Memory B cell (primary cell): ENCODE results near the gene DKK3.
A peak's percentile ranks its signal among the peaks of the same experiment; 100 is the strongest.

Source experiments
- ATAC-seq: fragments of 150-1000 bp; cut with Tn5 transposase; 2 replicates; pipeline ENCODE4 v1.10.0; 2021; ENCODE audit warnings: low read depth, mild to moderate bottlenecking, moderate library complexity
- DNase-seq, 2 donors: peaks; one replicate each; pipeline ENCODE4 v3.0.0; 2022; ENCODE audit warnings: low spot score in 2 of 2
- H3K27ac Mint-ChIP-seq: one replicate; pipeline ENCODE4 v1.8.0; 2022; ENCODE audit warnings: mild to moderate bottlenecking, moderate library complexity, mixed read lengths
- H3K27me3 Mint-ChIP-seq: one replicate; pipeline ENCODE4 v1.8.0; 2022; ENCODE audit warnings: mixed read lengths
- H3K36me3 Mint-ChIP-seq: one replicate; pipeline ENCODE4 v1.8.0; 2022; ENCODE audit warnings: mild to moderate bottlenecking, mixed read lengths
- H3K4me1 Mint-ChIP-seq: one replicate; pipeline ENCODE4 v1.8.0; 2022; ENCODE audit warnings: mixed read lengths
- H3K4me3 Mint-ChIP-seq: one replicate; pipeline ENCODE4 v1.8.0; 2022; ENCODE audit warnings: mild to moderate bottlenecking, moderate library complexity, mixed read lengths
- H3K9me3 Mint-ChIP-seq: one replicate; pipeline ENCODE4 v1.8.0; 2022; ENCODE audit warnings: mixed read lengths

The DKK3 gene

GRCh38 chr11:12019866-12020416 lies 11.5 kb upstream of the DKK3 start:
- Mint-ChIP-seq H3K4me1 (no peaks in the 10 kb centered on the region), H3K27ac (no peak overlapping the region), H3K27me3 (peaks cover 19% of the 10 kb centered on the region), H3K9me3 (peaks cover 9% of the 10 kb centered on the region), H3K36me3 (peaks cover 2% of the 10 kb centered on the region), H3K4me3 (no peak overlapping the region)
- ATAC-seq (no peak), DNase-seq (no peak)

GRCh38 chr11:12019337-12019736 lies 10.9 kb upstream of the DKK3 start:
- Mint-ChIP-seq H3K4me3 (no peak overlapping the region), H3K9me3 (peaks cover 6% of the 10 kb centered on the region), H3K36me3 (no peaks in the 10 kb centered on the region), H3K27ac (no peak overlapping the region), H3K27me3 (peaks cover 20% of the 10 kb centered on the region), H3K4me1 (no peaks in the 10 kb centered on the region)
- ATAC-seq: no peak
- DNase-seq: no peak

- no peak for ATAC-seq
- Mint-ChIP-seq H3K36me3 (no peaks in the 10 kb centered on the region), H3K4me3 (no peak overlapping the region), H3K4me1 (no peaks in the 10 kb centered on the region), H3K27ac (no peak overlapping the region), H3K27me3 (peaks cover 20% of the 10 kb centered on the region), H3K9me3 (peaks cover 4% of the 10 kb centered on the region)
- no peak for DNase-seq
Observed at GRCh38 chr11:12017865-12018453, 9.5 kb upstream of the DKK3 start.

- Mint-ChIP-seq H3K4me3 (no peak overlapping the region), H3K36me3 (no peaks in the 10 kb centered on the region), H3K9me3 (no peaks in the 10 kb centered on the region), H3K4me1 (no peaks in the 10 kb centered on the region), H3K27ac (no peak overlapping the region), H3K27me3 (peaks cover 17% of the 10 kb centered on the region)
- ATAC-seq: no peak
- no peak for DNase-seq
Observed at GRCh38 chr11:12017243-12017678, 8.8 kb upstream of the DKK3 start.

GRCh38 chr11:12016246-12016645 lies 7.8 kb upstream of the DKK3 start:
- DNase-seq (no peak), ATAC-seq (no peak)
- H3K4me1 Mint-ChIP-seq: no peaks in the 10 kb centered on the region
- peaks cover 17% of the 10 kb centered on the region for H3K27me3 Mint-ChIP-seq
- no peaks in the 10 kb centered on the region for H3K9me3 Mint-ChIP-seq
- H3K36me3 Mint-ChIP-seq: no peaks in the 10 kb centered on the region
- H3K27ac Mint-ChIP-seq: no peak overlapping the region
- H3K4me3 Mint-ChIP-seq: no peak overlapping the region

GRCh38 chr11:12015486-12015885 lies 7.1 kb upstream of the DKK3 start:
- no peaks in the 10 kb centered on the region for H3K36me3 Mint-ChIP-seq
- H3K4me3 Mint-ChIP-seq: no peak overlapping the region

GRCh38 chr11:12013781-12014180 lies 5.4 kb upstream of the DKK3 start:
- H3K27me3 Mint-ChIP-seq: peaks cover 25% of the 10 kb centered on the region
- ATAC-seq: no peak
- H3K27ac Mint-ChIP-seq: no peak overlapping the region
- H3K36me3 Mint-ChIP-seq: no peaks in the 10 kb centered on the region
- no peak overlapping the region for H3K4me3 Mint-ChIP-seq
- no peak for DNase-seq
- no peaks in the 10 kb centered on the region for H3K4me1 Mint-ChIP-seq
- H3K9me3 Mint-ChIP-seq: peaks cover 2% of the 10 kb centered on the region

More at GRCh38 chr11:12015486-12015885, 7.1 kb upstream of the DKK3 start:
- DNase-seq: no peak
- no peak overlapping the region for H3K27ac Mint-ChIP-seq
- no peaks in the 10 kb centered on the region for H3K4me1 Mint-ChIP-seq
- H3K27me3 Mint-ChIP-seq: peaks cover 20% of the 10 kb centered on the region
- ATAC-seq: no peak
- peaks cover 2% of the 10 kb centered on the region for H3K9me3 Mint-ChIP-seq

GRCh38 chr11:12009617-12010321 lies 1.3 kb upstream of the DKK3 start:
- H3K36me3 Mint-ChIP-seq: no peaks in the 10 kb centered on the region
- H3K9me3 Mint-ChIP-seq: peaks cover 2% of the 10 kb centered on the region
- no peak overlapping the region for H3K27ac Mint-ChIP-seq
- H3K27me3 Mint-ChIP-seq: peaks cover 35% of the 10 kb centered on the region
- H3K4me3 Mint-ChIP-seq: peak overlapping the region; percentile 40
- no peaks in the 10 kb centered on the region for H3K4me1 Mint-ChIP-seq
- DNase-seq (no peak), ATAC-seq (no peak)

- no peaks in the 10 kb centered on the region for H3K4me1 Mint-ChIP-seq
- no peak for ATAC-seq
- H3K27me3 Mint-ChIP-seq: peaks cover 38% of the 10 kb centered on the region
- DNase-seq: no peak
- no peak overlapping the region for H3K27ac Mint-ChIP-seq
- H3K9me3 Mint-ChIP-seq: peaks cover 2% of the 10 kb centered on the region
- H3K36me3 Mint-ChIP-seq: no peaks in the 10 kb centered on the region
- peak overlapping the region; percentile 60 for H3K4me3 Mint-ChIP-seq
Observed at GRCh38 chr11:12008790-12009616, 577 bp upstream of the DKK3 start.

- H3K36me3 Mint-ChIP-seq: no peaks in the 10 kb centered on the region
- no peaks in the 10 kb centered on the region for H3K4me1 Mint-ChIP-seq
- H3K4me3 Mint-ChIP-seq: no peak overlapping the region
- H3K27me3 Mint-ChIP-seq: peaks cover 36% of the 10 kb centered on the region
- H3K27ac Mint-ChIP-seq: no peak overlapping the region
- no peak for DNase-seq
- H3K9me3 Mint-ChIP-seq: peaks cover 2% of the 10 kb centered on the region
- ATAC-seq: no peak
Observed at GRCh38 chr11:12007230-12007593, 1.2 kb downstream of the DKK3 start.

- Mint-ChIP-seq H3K36me3 (no peaks in the 10 kb centered on the region), H3K27me3 (peaks cover 36% of the 10 kb centered on the region), H3K4me3 (no peak overlapping the region), H3K9me3 (peaks cover 2% of the 10 kb centered on the region), H3K4me1 (no peaks in the 10 kb centered on the region), H3K27ac (no peak overlapping the region)
- DNase-seq (no peak), ATAC-seq (no peak)
Observed at GRCh38 chr11:12006552-12007229, 1.7 kb downstream of the DKK3 start.

- Mint-ChIP-seq H3K4me3 (no peak overlapping the region), H3K27ac (no peak overlapping the region), H3K36me3 (no peaks in the 10 kb centered on the region), H3K9me3 (no peaks in the 10 kb centered on the region), H3K4me1 (no peaks in the 10 kb centered on the region), H3K27me3 (peaks cover 32% of the 10 kb centered on the region)
- DNase-seq (no peak), ATAC-seq (no peak)
Observed at GRCh38 chr11:12005476-12005875, 3.0 kb downstream of the DKK3 start.

- Mint-ChIP-seq H3K27me3 (peaks cover 29% of the 10 kb centered on the region), H3K27ac (no peak overlapping the region), H3K9me3 (no peaks in the 10 kb centered on the region), H3K36me3 (no peaks in the 10 kb centered on the region), H3K4me1 (no peaks in the 10 kb centered on the region), H3K4me3 (no peak overlapping the region)
- DNase-seq (no peak), ATAC-seq (no peak)
Observed at GRCh38 chr11:12005061-12005460, 3.4 kb downstream of the DKK3 start.

- Mint-ChIP-seq H3K27me3 (peaks cover 23% of the 10 kb centered on the region), H3K36me3 (no peaks in the 10 kb centered on the region)
Observed at GRCh38 chr11:12003815-12004214, 4.6 kb downstream of the DKK3 start.

More at GRCh38 chr11:12003815-12004214, 4.6 kb downstream of the DKK3 start:
- DNase-seq (no peak), ATAC-seq (no peak)
- Mint-ChIP-seq H3K4me1 (no peaks in the 10 kb centered on the region), H3K4me3 (no peak overlapping the region), H3K9me3 (no peaks in the 10 kb centered on the region), H3K27ac (no peak overlapping the region)
